Left renal cortex interstitium (tissue), 4 donors: Measurements from ENCODE around the gene ELOVL6. TPM values are rescaled to one million over a fixed set of nuclear protein-coding genes. Genes with fewer than 3 reads are reported as not detected.
"Not testable (repeated sequence)": the region's sequence is repeated elsewhere in the genome, so short reads cannot be mapped to it uniquely, and the experiment has no call there.

Source experiments
- DNase-seq, 4 donors: peaks; one replicate each; pipeline ENCODE4 v3.0.0-alpha.2; 2013; ENCODE audit warnings: low read depth in 4 of 4, low spot score in 2 of 4, missing footprints in 1 of 4
- polyA plus RNA-seq, 4 donors: library from polyadenylated mRNA; unstranded; fragments of 120-200 nt; gene quantifications; one replicate each; pipeline ENCODE4 v1.2.1, GENCODE V29; 2013; ENCODE audit not compliant: insufficient read length in 4 of 4

The ELOVL6 gene, protein sequence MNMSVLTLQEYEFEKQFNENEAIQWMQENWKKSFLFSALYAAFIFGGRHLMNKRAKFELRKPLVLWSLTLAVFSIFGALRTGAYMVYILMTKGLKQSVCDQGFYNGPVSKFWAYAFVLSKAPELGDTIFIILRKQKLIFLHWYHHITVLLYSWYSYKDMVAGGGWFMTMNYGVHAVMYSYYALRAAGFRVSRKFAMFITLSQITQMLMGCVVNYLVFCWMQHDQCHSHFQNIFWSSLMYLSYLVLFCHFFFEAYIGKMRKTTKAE
- 10 to 100 TPM; 27.3 to 33.2 (median 30.5) TPM for polyA plus RNA-seq

DNA sequence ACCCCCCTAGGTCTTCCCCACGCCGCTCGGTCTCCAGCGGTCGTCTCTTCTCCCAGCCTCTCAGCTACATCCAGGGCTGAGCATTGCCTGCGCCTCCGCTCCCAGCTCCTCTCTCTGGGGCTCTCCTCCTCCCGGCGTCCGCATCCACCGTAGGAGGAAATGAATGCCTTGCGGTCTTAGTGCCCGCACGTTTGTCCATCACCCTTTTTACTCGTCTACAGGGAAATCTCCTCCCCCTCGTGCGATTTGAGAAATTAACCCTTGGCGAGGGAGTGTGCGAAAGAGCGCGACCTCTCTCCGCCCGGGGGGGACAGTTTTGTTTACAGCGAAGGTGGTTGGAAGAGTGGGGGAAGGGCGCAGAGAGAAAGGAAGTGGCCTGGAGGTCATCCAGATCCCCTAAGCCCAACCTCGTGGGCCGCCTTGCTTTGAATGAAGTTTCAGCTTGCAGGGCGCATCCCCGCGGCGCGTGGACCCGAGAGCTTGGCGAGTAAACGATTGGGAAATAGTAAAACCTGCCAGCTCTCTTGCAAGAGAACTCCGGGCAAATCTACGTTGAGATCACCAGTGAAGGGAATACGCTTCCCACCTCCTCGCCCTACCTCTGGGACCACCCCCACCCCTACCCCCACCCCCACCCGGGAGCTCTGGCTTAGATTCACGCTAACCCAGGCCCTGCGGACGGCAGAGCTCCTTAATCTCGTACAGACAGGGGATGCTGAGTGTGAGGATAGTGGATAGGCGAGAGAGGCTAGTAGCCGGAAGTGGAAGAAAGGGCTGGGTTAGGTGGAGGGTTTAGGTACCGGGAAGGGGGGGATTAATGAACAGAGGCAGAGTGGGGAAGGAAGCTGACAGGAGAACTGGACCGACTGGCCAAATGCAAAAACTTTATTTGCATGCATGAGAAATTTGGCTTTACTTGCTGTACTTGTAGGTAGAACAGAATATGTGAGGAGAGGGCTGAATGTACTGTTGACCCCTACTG, at the start of gene ELOVL6:
Gene ELOVL6 (minus strand): TSS at position 181 of the 982 bp plus-strand sequence. CDS start 280 bp downstream, outside the sequence.
- DNase-seq: peak in 3 of 4 donors; percentile 46 to 67 (median 56)

DNA sequence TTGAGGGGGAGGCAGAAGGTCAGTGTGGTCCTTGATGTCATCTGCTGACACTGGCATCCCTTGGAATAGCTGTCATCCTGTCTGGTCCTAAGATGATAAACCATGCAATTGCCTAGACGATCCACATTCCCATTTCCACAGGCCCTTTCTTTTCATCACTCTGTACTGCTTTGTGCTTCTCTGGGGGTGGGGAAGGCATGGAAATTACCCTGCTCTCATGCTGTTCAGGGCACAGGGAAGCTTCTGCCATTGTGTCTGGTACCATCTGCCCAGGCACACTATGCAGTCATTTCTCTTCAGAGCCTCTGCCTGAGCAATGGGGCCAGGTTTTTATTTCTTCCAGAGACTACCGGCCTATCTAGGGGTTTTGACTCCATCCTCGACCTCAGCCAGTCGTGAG, 49.7 kb upstream of the ELOVL6 start:
- no peak for DNase-seq

DNA sequence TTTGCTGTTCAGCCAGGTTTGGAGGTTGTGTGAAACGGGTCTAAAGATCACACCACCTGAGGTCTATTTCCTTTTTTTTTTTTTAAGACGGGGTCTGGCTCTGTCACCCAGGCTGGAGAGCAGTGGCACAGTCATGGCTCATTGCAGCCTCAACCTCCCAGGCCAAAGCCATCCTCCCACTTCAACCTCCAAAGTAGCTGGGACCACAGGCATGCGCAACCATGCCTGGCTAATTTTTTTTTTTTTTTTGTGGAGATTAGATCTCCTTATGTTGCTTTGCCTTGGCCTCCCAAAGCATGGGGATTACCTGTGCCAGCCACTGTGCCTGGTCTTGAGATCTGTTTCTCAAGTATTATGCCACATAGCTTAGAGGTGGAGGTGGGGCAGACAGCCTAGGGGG, 49.2 kb upstream of the ELOVL6 start:
- DNase-seq: no peak

DNA sequence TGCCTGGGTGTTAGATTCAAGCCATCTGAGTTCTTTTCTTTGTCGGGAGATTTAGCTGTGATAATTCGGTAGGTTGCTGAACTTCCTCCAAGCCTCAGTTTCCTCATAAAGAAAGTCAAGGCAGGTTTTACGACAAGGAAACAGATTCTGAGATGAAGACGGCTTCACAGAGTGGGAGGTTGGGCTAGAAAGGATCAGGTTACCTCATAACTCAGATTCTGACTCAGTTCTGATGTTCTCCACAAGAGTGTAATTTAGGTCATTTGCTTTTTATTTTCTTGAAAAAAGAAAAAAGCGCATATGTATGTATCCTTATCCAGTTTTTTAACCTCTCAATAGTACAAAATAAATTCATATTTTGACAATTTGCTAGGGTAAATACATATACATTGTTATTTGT, 47.2 kb upstream of the ELOVL6 start:
- DNase-seq: peak in 1 of 4 donors; percentile 23

DNA sequence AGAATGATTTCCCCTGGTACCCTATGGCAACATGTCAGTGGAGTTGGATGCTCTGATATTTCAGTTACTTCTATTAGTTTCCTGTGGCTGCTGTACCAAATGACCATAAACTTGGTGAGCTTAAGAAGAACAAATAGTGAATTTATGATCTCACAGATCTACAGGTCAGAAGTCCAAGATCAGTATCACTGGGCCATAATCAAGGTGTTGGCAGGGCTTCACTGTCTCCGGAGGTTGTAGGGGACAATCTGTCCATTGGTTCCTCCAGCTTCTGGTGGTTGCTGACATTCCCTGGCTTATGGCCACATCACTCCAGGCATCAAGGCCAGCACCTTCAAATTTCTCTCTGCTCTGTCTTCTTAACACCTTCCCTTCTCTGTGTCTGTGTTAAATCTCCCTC, 37.9 kb upstream of the ELOVL6 start:
- no peak for DNase-seq

DNA sequence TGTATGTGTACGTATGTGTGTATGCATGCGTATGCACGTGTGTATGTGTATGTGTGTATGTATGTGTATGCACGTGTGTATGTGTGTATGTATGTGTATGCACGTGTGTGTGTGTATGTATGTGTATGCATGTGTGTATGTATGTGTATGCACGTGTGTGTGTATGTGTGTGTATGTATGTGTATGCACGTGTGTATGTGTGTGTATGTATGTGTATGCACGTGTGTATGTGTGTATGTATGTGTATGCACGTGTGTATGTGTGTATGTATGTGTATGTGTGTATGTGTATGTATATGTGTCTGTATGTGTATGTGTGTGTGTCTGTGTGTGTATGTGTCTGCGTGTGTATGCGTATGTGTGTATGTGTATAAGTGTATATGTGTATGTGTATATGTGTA, 35.2 kb upstream of the ELOVL6 start:
- DNase-seq: not testable (repeated sequence)

DNA sequence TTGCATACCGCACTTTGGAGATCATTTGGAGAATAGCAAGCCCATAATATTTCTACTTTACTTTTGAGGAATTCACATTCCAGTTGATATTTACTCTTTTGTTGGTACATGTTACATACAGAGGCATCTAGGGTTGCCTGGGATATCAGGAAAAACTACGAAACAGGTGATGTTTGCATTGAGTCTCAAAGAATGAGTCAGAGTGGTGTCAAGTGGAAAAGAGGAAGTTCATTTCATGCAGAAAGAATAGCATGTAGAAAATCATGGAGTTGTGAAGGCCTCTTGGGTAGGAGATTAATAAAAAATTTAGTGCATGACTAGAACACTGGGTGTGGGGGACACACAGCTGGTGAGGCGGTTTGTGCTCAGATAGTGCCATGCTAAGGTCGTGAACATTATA, 33.5 kb upstream of the ELOVL6 start:
- no peak for DNase-seq

DNA sequence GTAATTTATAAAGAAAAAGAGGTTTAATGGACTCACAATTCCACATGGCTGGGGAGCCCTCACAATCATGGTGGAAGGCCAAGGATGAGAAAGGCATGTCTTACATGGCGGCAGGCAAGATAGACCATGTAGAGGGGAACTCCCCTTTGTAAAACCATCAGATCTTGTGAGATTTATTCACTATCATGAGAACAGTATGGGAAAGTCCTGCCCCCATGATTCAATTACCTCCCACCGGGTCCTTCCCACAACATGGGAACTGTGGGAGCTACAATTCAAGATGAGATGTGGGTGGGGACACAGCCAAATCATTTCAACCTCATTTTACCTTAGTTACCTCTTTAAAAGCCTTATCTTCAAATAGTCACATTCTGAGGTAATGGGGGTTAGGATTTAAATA, 30.9 kb upstream of the ELOVL6 start:
- no peak for DNase-seq

DNA sequence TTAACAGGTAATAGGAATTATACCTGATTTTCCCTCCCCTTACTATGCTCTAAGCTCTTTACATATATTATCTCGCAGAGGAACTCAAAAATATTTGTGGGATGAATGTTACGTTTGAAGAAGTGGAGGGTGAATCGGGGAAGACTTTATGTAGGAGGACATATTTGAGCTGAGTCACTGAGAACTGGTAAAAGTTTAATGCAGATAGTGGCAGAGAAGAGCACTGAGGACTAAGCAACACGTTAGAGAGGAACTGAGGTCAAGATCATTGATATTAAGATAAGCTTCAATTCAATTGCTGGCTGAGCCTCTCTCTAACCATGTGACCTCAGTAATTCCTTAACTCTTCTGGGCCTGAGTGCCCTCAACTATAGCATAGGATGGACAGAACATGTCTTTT, 26.4 kb upstream of the ELOVL6 start:
- DNase-seq: no peak

DNA sequence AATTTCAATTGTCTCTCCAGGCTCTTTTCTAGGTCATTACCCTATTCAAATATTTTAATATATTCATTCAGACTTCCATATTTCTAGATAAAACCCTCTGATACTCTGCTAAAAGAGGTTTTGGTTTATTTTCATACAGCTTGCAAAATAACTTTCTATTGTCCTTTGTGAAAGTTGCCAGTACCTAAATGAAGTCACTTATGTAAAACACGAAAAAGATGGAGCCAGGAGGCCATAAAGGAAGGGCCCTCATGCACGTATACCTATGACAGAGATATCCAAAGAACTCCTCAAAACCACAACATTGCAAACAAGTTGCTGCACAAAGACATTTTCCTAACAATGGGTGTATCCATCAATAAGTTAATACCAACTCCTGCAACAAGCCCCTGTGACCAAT, 25.7 kb upstream of the ELOVL6 start:
- no peak for DNase-seq

DNA sequence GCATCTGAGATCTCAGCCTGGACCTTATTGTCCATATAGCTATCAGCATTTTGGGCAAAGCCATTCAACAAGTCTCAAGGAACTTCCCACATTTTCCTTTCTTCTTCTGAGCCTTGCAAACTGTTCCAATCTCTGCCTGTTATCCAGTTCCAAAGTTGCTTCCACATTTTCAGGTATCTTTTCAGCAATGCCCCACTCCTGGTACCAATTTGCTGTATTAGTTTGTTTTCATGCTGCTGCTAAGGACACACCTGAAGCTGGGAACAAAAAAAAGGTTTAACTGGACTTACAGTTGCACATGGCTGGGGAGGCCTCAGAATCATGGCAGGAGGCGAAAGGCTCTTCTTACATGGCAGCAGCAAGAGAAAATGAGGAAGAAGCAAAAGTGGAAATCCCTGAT, 20.5 kb upstream of the ELOVL6 start:
- DNase-seq: not testable (repeated sequence)

DNA sequence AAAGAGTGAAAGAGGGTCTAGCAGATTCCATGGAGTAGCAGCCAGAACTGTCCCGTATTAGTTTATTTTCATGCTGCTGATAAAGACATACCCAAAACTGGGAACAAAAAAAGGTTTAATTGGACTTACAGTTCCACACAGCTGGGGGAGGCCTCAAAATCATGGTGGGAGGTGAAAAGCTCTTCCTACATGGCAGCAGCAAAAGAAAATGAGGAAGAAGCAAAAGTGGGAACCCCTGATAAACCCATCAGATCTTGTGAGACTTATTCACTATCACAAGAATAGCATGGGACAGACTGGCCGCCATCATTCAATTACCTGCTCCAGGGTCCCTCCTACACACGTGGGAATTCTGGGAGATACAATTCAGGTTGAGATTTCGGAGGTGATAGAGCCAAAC, 18.8 kb upstream of the ELOVL6 start:
- DNase-seq: not testable (repeated sequence)

DNA sequence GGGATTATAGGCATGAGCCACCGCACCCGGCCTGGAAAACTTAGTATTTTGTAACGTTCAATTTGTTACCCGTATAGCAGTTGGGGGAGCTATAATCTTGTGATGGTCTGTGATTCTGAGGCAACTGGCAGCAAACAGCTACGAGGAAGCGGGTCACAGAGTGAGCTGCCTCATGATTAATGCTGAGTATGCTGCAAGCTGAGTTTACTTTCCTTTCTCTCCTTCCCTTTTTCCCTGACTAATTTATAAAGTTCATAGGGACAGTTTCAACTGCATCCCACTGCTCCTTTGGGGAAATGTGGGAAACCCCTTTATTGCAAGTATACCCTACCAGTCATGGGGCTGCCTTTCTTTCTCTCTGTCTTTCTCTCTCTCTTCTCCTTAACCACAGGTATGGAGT, 17.7 kb upstream of the ELOVL6 start:
- DNase-seq: no peak

DNA sequence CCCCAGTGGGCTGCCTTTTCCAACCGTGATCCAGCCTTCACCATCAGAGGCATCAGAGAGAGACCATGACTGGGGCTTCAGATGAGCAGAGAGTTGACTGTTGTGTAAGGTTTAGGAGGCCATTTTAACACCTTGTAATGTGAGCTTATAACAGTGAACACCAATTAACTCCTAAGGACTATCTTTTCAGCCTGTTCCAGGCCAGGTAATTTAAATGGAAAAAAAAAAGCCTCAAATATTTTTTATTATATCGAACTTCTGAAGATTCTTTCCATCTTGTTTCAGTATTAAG, 13.3 kb upstream of the ELOVL6 start:
- no peak for DNase-seq

DNA sequence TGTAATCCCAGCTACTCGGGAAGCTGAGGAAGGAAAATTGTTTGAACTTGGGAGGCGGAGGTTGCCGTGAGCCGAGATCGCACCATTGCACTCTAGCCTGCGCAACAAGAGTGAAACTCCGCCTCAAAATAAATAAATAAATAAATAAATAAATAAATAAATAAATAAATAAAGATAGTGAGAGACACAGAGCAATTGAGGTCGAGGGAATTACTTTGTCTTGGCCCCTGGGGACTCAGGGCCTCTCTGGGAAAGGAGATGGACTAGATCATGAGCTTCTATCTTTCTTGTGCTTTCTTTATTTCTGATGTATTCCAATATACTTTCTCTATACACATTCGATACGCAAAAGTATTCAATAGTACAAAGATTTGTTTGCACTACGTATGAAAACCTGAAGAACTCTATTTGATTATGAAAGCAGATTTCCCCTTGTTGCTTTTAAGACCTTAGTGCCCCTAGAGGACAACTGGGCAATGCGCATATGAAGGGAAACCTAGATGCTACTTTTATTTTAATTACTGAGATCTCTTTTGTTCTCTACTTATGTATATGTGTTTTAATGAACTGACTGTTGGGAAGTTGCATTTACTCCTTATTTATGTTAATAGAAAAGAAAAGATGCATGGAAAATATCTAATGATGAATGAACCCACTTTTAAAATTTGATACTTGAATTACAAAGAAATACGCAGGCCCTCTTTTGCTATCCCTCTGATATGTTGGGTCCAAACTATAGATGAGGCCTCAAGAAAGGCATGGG, 12.8 kb upstream of the ELOVL6 start:
- no peak for DNase-seq

DNA sequence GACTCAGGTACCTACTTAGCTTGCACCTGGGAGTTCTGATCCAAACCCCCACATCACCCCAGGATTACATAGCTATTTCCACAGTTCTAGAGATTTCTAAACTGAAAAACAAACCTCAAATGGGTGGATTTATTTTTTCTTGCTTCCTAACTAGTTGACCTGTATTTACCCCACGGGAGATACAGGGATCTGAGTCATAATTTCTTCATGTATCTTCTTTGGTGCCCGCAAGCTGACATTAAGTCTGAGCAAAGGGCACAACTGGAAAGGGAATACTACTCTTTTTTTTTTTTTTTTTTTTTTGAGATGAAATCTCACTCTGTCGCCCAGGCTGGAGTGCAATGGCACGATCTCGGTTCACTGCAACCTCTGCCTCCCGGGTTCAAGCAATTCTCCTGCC, 10.0 kb upstream of the ELOVL6 start:
- no peak for DNase-seq

DNA sequence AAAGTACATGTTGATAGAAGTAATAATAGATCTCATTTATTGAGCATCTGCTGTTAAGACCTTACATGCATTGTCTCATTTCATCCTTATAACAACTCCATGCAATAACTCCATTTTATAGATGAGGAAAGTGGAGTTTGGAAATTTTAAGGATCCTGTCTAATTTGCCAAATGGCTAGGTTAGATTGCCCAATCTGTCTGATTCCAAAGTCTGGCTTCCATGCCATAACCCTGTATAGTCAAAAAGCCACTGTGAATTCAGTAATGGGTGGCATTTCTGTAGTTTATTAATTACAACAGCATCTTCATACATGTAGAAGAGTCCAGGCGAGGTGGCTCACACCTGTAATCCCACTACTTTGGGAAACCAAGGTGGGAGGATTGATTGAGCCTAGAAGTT, 8.8 kb upstream of the ELOVL6 start:
- DNase-seq: no peak

DNA sequence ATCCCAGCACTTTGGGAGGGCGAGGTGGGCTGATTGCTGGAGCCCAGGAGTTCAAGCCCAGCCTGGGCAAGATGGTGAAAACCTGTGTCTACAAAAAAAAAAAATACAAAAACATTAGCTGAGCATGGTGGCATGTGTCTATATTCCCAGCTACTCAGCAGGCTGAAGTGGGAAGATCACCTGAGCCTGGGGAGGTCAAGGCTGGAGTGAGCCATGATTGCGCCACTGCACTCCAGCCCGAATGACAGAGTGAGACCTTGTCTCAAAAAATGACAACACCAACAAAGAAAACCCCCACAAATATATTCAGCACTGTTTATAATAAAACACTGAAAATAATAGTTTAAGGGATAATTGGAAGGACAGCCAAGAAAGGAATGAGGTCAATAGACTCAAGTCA, 3.6 kb upstream of the ELOVL6 start:
- DNase-seq: no peak

DNA sequence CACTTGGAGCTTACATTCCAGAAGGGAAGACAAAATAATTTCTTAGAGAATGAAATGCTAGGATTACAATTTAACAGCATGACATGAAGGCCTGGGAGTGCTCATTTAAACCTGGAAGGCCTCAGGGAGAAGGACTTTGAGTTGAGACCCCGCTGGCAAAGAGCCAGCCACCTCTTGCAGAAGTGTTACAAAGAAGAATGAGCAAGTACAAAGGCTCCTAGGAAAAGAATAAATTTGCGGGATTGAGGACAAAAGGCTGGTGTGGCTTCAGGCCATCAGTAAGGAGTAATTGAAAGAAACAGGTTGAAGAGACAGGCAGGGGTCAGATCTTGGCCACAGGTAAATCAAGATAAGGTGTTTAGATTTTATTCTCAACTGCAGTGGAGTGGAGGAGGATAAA, 3.1 kb upstream of the ELOVL6 start:
- DNase-seq: no peak

DNA sequence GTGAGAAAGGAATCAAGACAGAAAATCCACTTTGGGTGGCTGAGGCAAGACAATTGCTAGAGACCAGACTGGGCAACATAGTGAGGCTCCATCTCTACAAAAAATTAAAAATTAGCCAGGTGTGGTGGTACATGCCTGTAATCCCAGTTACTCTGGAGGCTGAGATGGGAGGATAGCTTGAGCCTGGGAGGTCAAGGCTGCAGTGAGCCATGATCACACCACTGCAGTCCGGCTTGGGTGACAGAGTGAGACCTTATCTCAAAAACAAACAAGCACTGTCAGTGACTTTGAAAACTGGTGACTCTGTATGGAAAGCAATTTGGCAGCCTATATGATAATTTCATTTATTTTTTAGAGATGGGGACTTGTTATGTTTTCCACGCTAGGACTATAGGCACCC, 2.3 kb upstream of the ELOVL6 start:
- DNase-seq: no peak

DNA sequence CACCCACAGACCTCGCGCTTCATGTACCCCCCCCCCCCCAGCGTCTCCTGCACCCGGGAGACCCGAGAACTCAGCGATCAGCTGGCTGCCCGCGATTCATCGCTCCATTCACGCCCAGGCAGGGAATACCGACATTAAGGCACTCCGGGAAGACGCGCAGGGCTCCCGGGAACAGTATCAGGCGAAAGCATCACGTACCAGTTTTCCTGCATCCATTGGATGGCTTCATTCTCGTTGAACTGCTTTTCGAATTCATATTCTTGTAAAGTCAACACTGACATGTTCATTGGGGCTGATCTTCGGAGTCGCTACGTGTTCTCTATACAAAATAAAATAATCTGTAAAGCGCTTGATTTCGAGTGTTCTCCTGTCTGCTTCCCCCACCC, 373 bp downstream of the ELOVL6 start:
- peak in 1 of 4 donors; percentile 28 for DNase-seq
